COLO668 (cell line): Measurements from ENCODE around the gene SLC26A2.

Source experiments
- DNase-seq: peaks from one replicate; lab custom pipeline; 2025; ENCODE audit not compliant: unreplicated experiment; lab: John Stamatoyannopoulos, UW

SLC26A2 gene

DNA sequence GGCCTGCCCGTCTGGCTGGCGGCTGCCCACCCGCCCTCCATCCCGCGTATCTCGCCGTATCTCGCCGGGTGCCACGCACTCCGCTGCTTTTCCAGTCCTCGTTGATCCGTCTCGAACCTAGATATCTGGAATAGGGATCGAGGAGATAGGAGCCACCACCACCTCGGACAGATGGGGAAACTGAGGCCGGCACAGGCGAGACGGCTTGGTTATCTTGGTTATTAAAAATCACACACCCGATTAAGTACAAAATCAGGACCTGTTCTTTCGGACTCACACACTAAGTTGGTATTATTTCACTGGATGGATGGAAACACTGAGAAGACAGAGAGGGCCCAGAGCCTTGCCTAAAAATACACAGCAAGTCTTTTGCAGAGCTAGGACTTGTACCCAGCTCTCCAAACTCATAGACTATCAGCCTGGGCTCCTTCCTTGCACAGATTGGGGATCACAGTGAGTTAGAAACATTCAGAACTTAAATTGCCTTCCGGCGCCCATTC, 678 bp downstream of the SLC26A2 start:
- DNase-seq: peak; percentile 30

DNA sequence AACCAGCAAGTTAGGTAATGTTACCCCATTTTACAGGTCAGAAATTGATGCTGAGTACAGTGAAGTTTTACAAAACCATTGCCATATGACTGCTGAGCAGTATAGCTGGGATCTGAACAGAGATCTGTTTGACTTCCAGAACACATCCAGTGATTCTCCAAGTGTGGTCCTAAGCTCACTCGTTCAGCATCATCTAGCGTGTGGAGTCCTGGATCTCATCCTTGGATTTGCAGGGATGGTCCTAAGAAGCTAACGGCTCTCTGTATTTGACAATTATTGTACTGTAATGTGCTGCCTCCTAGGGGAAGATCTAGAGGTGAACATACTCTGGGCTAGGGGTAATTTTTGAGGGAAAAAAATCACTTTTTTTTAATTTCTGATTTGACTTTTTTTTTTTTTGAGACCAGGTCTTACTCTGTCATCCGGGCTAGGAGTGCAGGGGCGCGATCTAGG, 1.4 kb downstream of the SLC26A2 start:
- DNase-seq: no peak

DNA sequence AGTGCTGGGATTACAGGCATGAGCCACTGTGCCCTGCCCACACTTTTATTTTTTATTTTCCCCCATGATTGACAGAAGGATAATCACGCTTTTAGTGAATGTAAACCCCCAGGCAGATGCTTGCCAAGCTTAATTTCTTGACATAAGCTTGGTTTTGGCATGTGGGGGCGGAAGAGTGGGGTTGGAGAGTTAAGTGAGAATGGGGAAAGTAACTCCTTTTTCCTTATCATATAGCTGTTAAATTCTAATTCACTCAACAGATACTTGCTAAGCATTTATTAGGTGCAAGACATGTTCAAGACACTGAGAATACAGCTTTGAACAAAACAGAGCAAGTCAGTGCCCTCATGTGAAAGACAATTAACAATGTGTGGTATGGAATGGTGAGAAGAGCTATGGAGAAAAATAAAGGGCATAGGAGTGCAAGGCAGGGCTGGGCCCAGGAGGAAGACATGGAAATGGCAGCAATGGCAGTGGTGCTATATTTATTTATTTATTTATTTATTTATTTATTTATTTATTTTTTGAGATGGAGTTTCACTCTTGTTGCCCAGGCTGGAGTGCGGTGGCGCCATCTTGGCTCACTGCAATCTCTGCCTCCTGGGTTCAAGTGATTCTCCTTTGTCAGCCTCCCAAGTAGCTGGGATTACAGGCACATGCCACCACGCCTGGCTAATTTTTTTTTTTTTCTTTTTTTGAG, 2.2 kb downstream of the SLC26A2 start:
- DNase-seq: no peak

DNA sequence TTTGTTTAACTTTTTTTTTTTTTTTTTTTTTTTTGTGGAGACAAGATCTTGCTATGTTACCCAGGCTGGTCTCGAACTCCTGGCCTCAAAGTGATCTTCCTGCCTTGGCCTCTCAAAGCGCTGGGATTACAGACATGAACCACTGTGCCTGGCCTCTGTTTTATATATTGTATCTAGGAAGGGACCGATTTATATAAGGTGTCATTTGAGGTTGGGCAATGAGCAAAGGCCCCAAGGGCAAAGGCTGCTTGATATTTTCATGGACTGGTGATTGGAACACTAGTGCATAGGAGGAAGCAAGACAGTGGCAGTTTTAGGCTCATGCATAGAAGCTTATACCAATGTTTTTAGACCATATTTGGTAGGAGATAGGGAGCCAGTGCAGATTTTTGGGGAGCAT, 3.2 kb downstream of the SLC26A2 start:
- DNase-seq: no peak

DNA sequence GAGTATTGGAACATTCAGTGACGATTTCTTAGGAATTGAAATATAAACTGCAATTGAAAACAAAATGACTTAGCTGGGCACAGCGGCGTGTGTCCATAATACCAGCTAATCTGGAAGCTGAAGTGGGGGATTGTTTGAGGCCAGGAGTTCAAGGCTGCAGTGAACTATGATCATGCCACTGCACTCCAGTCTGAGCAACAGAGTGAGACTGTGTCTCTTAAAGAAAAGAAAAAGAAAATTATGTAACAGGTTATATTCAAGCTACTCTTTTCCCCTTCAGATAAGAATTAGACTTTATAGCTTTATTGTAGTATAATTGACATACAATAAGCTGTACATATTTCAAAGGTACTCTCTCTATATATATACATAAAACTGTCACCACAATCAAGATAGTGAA, 6.4 kb downstream of the SLC26A2 start:
- no peak for DNase-seq

DNA sequence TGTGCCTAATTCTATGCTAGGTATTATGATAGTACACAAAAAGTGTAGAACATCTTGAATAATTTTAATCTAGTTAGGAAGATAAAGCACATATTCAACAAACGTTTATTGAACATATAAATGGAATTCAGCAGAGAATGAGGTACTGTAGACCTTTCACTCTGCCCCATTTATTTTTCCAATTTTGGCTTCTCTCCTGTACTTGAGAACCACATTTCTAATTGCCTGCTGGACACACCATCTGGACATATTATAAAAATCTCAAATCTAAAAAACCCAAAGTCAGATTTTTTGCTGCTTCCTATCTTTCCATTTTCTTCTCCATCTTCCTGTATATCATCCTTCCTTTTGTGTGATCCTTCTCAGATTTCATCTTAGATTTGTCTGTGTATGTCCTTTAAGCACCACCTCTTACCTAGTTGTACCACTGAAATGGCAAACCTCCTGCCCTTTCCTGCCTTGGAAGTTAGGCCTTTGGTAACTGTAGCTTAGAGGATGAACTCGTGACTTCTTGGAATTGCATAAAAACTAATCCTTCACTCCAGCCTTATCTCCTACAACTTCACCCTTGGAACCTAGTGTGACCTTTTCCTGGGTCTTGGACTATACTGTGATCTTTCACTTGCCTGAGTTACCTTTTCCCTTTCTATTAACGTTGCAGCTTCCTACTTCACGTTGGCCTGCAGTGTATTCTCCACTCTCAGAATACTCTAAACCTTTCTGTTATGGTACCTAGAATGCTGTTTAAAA, 8.8 kb downstream of the SLC26A2 start:
- DNase-seq: no peak

DNA sequence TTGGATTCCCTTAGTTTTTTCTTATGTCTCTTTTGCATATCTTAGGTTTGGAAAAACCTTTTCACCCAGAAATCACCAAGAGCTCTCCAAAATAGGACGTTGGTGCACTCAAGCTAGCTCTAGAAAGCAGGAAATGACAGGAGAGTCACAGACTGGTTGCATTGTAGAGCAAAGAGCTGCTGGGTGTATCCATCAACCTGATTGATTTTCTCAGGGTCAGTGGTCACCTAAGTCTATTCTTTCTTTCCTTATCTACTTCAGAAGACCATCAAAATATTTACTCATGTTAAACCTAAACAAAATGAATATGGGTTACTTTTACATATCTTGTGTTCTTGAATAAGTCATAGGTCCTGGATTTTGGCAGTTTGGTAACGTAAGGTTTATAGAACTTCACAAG, 14.9 kb downstream of the SLC26A2 start:
- no peak for DNase-seq

DNA sequence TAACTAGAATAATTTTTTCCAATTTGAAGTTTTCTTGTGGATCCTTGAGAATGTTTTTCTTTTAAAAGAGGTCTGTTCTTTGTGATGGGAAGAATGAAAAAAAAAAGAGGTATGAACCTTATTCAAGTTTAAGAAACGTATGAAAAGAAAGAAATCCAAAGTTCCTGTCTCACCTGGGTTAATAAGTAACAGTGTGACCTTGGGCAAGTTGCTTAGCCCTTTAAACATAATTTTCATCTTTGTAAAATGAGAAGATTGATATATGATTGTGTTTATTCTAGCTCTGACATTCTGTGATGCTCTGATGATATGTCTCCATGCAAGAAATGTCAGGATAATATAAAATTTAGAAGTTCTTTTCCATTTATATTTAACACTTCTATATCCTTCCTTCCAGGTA, 19.3 kb downstream of the SLC26A2 start:
- no peak for DNase-seq

DNA sequence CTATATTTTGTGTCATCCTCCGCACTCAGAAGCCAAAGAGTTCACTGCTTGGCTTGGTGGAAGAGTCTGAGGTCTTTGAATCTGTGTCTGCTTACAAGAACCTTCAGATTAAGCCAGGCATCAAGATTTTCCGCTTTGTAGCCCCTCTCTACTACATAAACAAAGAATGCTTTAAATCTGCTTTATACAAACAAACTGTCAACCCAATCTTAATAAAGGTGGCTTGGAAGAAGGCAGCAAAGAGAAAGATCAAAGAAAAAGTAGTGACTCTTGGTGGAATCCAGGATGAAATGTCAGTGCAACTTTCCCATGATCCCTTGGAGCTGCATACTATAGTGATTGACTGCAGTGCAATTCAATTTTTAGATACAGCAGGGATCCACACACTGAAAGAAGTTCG, 20.6 kb downstream of the SLC26A2 start:
- no peak for DNase-seq

DNA sequence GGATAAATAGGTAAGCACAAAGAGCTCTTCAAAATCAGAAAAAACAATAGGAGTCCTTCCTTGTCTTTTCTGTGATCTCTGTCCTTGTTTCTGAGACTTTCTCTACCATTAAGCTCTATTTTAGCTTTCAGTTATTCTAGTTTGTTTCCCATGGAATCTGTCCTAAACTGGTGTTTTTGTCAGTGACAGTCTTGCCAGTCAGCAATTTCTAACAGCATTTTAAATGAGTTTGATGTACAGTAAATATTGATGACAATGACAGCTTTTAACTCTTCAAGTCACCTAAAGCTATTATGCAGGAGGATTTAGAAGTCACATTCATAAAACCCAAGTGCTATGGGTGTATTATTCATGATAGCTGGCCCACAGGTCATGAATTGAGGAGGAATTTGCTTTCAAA, 21.9 kb downstream of the SLC26A2 start:
- no peak for DNase-seq

DNA sequence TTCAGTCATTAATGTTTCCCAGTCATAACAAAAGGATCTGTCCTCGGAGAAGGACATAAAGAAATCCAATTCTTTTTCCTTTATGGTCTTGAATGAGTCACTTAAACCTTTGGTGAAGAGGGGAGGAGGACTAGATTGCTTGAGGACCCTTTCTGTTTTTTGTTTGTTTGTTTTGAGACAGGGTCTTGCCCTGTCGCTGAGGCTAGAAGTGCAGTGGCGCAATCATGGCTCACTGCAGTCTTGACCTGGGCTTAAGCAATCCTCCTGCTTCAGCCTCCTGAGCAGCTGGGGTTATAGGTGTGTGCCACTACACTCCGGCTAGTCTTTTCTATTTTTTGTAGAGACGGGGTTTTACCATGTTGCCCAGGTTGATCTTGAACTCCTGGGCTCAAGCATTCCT, 27.6 kb downstream of the SLC26A2 start:
- no peak for DNase-seq

DNA sequence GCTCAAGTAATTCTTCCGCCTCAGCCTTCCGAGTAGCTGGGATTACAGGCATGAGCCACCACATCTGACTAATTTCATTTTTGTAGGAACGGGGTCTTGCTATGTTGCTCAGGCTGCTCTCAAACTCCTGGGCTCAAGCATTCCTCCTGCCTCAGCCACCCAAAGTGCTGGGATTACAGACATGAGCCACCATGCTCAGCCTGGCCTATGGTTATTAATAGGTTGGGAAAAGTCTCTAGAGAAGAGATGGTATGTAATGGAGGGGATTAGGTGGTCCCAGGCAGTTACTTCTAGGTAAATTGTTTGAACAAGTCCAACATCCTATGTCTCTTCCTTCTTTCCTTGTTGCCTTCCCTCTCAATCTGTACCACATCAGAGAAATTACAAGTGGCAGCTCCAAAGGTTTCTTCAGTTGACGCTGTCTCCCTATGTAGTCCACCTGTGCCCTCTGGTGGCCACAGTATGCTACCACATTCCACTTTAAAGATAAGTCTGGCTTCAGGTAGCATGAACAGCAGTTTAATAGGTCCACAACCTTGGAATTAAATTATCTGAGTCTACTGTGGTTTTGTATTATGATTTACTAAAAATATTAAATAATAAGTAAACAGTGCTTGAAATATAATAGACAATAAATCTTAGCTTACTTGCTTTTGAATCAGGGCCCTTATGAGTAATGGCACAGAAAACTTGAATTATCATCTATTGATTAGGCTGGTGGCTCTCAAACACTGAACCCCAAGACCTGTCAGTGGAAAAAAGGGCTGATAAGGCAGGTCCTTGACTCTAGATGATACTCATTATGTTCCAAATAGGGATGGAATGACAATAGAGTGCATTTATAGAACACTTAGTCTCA, 30.2 kb downstream of the SLC26A2 start:
- DNase-seq: peak; percentile 65

DNA sequence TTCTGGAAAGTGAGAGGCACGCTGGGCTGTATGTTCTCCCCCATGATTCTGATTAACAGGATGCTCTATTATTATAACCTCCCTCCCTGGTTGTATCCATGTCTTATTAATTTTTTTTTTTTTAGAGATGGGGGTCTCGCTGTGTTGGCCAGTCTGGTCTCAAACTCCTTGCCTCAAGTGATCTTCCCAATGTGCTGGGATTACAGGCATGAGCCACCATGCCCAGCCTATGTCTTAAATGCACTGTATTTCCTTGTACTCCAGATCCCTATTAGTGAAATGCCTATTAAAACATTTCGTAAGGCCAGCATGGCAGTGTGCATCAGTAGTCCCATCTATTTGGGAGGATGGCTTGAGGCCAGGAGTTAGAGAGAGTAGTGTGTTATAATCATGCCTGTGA, 32.9 kb downstream of the SLC26A2 start:
- DNase-seq: no peak

DNA sequence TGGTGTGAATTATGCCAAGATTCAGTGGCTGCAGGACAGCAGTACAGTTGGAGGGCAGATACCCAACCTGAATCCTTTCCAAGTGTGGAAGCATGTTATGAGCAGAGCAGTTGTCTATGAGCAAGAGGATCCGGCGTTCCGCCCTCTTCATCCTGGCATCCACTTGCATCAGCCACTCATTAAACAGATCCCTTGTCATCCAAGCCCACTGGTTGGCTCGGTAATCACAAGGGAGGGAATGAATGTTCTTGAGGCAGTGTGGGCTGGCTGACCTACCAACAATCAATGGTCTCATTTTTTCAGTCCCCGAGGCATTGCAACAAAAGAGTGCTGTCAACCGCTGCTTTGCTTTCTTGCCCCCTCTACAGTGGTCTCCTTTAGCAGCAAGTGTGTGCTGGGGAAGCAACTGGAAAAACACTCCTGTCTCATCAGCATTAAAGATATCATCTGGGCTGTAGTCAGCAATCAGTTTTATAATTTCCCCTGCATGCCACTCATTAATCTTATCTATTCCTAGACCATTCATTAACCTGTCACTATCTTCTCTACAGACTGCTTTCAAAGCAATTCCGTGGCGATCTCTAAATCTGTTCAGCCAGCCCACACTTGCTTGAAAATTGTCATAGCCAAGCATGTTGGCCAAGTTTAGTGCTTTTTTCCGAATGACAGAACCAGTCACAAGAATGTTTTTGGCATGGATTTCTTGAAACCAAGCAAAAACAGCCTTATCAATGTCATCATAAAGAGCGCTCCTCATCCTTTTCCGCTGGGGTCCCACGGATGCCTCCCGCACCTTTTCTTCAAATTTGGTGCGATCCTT, 35.0 kb downstream of the SLC26A2 start:
- DNase-seq: no peak

DNA sequence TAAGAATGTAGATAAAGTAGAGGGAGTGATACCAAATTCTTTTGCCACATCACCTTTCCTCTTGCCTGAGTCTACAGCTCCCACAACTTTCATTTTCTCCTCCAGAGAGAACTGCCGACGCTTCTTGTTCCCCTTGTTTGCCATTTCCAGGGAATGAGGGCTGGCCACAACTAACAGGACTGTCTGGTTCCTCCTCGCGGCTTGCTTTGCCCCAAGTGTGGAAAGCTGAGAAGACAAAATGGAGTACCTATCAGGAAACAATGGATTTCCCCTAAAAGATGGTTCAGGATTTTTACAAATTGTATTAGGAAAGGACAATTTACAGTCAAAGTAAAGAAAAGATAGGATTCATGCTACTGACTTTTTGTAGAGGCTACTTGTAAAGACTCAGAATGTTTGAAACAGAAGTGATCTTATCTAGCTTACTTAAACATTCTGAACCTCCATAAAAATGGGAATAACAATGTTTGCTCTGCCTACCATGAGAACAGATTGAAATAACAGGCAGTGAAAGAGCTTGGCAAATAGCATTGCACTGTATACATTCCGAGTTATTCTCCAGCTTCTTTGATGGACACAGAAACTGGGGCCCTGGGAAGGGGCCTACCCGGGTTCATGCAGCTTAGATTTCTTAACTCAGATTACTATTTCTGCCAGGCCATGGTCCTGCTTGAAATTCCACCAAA, 35.8 kb downstream of the SLC26A2 start:
- no peak for DNase-seq

DNA sequence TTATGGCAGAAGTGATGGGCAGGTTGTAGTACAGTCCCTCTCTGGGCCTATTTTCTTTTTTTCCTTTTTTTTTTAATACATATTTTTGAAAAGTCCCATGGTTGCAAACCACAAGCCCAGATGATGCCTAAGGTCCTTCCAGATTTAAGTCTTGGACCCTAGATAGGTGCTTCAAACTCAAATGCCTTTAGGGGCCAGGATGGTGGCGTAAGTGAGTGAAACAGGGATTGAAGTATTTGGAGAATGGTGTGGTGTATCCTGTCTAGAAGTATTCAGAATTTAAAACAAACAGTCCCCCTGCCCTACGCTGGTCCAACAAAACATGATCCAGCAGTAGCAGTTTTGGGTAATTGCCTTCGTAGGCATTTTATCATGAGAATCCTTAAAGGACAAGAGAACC, 37.7 kb downstream of the SLC26A2 start:
- no peak for DNase-seq

DNA sequence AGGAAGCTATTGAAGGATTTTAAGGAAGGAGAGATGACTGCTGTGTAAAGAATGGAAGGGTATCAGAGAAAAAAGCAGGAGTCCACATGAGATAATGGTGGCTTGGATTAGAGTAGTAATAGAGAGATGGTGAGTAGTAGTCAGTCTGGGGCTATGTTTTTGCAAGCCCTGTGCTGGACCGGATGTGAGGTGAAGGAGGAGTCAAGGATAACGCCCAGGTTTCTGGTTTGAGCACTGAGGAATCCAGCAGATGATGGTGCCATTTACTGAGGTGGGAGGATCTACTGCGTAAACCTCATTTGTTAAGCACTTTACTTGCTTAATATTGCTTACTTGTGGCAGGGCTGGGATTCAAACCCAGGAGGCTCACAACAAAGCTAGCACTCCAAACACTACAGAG, 38.8 kb downstream of the SLC26A2 start:
- DNase-seq: no peak

DNA sequence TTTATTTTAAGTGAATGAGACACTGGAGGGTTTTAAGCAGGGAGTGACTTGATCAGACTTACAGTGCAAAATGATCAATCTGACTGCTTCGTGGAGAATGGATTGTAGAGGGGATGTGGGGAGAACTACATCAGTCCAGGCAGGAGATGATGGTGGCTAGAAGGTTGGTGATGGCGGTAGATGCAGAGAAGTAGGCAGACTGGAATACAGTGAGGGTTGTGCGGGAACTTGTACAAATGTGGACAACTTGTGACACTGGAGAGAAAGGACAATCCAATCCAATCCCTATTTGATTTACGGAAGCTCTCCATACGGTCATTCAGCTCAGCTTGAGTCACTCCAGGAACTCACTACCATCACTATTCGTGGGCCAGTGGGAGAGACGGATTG, 39.3 kb downstream of the SLC26A2 start:
- DNase-seq: no peak

DNA sequence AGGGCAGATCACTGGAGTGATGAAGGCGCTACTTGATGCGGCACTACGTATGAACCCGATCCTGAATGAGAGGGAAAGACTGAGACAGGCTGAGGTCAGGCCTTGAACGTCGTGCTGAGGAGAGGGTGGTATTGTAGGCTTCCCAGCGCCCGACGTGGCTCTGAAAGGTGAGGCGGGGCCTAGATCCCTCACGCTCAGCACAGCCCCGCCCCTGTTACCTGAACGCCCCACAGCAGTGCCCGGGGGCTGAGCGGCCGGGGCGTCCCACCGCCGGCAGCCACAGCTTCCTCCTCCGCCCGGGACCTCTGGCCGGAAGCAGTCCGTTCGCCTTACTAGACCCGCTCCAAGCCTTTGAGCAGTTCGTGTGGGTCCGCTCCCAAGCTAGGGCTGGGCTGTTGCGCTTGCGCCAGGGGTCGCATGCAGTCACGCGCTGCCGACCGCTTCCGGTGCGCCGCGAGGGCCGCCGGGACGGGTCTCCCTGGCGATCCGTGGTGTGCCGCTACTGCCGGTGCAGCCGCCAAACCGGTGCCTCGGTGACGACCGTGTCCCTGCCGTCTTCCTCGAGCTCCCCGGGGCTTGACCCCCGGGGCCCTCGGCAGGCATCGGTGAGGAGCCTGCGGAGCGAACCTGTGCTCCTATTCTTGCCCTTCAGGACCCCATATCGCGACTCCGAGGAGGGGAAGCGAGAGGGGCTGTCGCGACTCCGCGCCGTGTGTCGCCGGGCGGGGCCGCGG, 39.9 kb downstream of the SLC26A2 start, which contains the start of the genes HMGXB3 and TIGD6:
TSS of gene HMGXB3 (plus strand) at position 484 of the 734 bp plus-strand sequence. CDS start 4,114 bp downstream, outside the sequence.
TSS of gene TIGD6 (minus strand) at position 399 of the 734 bp plus-strand sequence. CDS start 4,306 bp downstream, outside the sequence.
- peak; percentile 87 for DNase-seq
